ENCODE measurements around the gene LAMC2. TPM values are rescaled to one million over a fixed set of nuclear protein-coding genes. Genes with fewer than 3 reads are reported as not detected.

LAMC2 gene
- total and polyA plus RNA-seq, 2 of the 8 experiments (the other 6 are each of a cell fraction or from before 2014, with no cell fraction given) = 4.6 to 12.9 TPM

- TF ChIP-seq SIN3A (conservative IDR thresholded peaks at IDR 0.05 in 1 of 2, IDR thresholded peaks at IDR 0.05 in 1 of 2; ENCODE audit: low read depth in 1 of 2, low read length in 2 of 2) = no peak
Observed at GRCh38 chr1:183276386-183277080, 90.5 kb downstream of the LAMC2 start (continued).
